ENCODE results near the gene CTSZ. TPM values are rescaled to one million over a fixed set of nuclear protein-coding genes. Genes with fewer than 3 reads are reported as not detected.

The CTSZ gene
- total RNA-seq, 4 donors from 2014 or later, result 68.7 to 160 (median 109) TPM

GRCh38 chr20:59032023-59032712, 25.1 kb upstream of the CTSZ start, which contains the start of gene ATP5F1E:
ATP5F1E (minus strand) TSS chr20:59032335; CDS start chr20:59032251, 84 bp downstream.
- Histone ChIP-seq H3K36me3 (no peaks in the 10 kb centered on the region), H3K4me3 (peak within 1 kb of the TSS; percentile 79 to 81), H3K27ac (peak within 1 kb of the TSS; percentile 83 to 88), H3K9me3 (no peaks in the 10 kb centered on the region), H3K27me3 (no peaks in the 10 kb centered on the region), H3K4me1 (peaks cover 0 to 5% of the 10 kb centered on the region in 2 donors)
- intact Hi-C loops (cut with DNase I; ENCODE audit: low total_unique reads), result no loop called here
- peak; percentile 93 to 96 for DNase-seq
- TF ChIP-seq, protein P1, sequence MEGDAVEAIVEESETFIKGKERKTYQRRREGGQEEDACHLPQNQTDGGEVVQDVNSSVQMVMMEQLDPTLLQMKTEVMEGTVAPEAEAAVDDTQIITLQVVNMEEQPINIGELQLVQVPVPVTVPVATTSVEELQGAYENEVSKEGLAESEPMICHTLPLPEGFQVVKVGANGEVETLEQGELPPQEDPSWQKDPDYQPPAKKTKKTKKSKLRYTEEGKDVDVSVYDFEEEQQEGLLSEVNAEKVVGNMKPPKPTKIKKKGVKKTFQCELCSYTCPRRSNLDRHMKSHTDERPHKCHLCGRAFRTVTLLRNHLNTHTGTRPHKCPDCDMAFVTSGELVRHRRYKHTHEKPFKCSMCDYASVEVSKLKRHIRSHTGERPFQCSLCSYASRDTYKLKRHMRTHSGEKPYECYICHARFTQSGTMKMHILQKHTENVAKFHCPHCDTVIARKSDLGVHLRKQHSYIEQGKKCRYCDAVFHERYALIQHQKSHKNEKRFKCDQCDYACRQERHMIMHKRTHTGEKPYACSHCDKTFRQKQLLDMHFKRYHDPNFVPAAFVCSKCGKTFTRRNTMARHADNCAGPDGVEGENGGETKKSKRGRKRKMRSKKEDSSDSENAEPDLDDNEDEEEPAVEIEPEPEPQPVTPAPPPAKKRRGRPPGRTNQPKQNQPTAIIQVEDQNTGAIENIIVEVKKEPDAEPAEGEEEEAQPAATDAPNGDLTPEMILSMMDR (IDR thresholded peaks at IDR 0.05), result peak in 1 of 4 experiments; percentile 26
- TF ChIP-seq POLR2A (IDR thresholded peaks at IDR 0.05), result peak; percentile 81 to 90

DNA sequence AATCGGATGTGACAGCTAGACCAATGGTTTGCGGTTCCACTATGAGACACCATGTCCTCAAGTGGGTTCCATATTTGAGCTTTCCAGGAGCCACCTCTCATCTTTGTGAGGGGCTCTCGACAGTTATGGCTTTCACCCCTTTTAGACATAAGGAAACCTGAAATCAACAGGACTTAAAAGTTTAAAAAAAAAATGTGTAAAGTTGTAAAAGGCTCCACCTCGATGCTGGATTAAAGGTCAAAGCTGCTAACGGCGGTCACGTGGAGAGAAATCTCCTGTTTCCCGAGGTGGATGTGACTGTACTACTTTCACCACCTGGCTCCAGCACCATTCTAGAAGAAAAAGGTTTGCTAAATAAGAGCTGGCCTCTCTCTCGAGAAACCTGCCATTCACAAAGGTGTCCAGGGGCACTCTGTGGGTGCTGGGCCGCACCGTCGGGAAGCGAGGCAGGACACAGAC, 24.5 kb upstream of the CTSZ start:
- DNase-seq, result no peak
- no peaks in the 10 kb centered on the region for H3K36me3 ChIP-seq
- no peaks in the 10 kb centered on the region for H3K27me3 ChIP-seq
- intact Hi-C loops (cut with DNase I; ENCODE audit: low total_unique reads), result no loop called here
- H3K9me3 ChIP-seq, result no peaks in the 10 kb centered on the region
- TF ChIP-seq, protein P1 (IDR thresholded peaks at IDR 0.05), result no peak
- TF ChIP-seq POLR2A (IDR thresholded peaks at IDR 0.05), result no peak
- peak overlapping the region; percentile 83 to 88 for H3K27ac ChIP-seq
- peak overlapping the region; percentile 79 to 81 for H3K4me3 ChIP-seq
- H3K4me1 ChIP-seq, result peaks cover 0 to 5% of the 10 kb centered on the region in 2 donors

DNA sequence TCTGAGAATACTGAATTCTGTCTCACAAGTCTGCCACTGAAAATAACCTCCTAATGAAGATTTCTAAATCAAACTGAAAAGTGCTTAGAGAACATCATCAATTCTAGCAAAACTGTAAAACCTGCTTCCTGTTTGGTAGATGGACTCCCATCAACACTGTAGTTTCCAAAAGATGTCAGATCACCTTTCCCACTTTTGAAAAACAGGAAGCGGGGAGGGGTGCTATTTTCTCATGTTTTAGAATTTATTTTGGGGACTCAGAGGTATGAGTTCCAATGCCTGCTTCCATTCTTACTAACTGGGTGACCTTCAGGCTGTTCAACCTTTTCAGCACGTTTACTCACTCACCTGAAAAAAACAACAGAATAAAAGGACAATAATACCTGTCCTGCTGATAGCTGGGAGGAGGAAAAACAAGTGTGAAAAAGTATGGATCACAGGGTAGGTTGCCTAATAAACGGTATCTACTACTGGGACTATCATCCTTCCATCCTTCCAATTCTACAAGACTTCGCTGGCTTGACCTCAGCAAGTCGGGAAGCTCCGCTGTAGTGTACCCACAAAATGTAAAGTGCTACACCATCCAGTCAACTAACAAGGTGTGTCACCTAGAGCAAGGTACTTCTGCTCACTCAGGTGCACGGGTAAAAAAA, 24.0 kb upstream of the CTSZ start:
- H3K27me3 ChIP-seq, result no peaks in the 10 kb centered on the region
- peak overlapping the region; percentile 79 to 81 for H3K4me3 ChIP-seq
- H3K27ac ChIP-seq, result peak overlapping the region in 1 of 2 donors; percentile 83
- no peaks in the 10 kb centered on the region for H3K36me3 ChIP-seq
- peaks cover 3 to 5% of the 10 kb centered on the region in 2 donors for H3K4me1 ChIP-seq
- no peak for DNase-seq
- intact Hi-C loops (cut with DNase I; ENCODE audit: low total_unique reads), result no loop called here
- TF ChIP-seq, protein P1 (IDR thresholded peaks at IDR 0.05), result no peak
- no peak for TF ChIP-seq POLR2A (IDR thresholded peaks at IDR 0.05)
- H3K9me3 ChIP-seq, result no peaks in the 10 kb centered on the region

GRCh38 chr20:59028812-59029211, 21.8 kb upstream of the CTSZ start:
- Histone ChIP-seq H3K27me3 (no peaks in the 10 kb centered on the region), H3K4me3 (no peak overlapping the region), H3K9me3 (no peaks in the 10 kb centered on the region), H3K4me1 (peaks cover 3 to 5% of the 10 kb centered on the region in 2 donors), H3K27ac (no peak overlapping the region), H3K36me3 (no peaks in the 10 kb centered on the region)
- TF ChIP-seq, protein P1 (IDR thresholded peaks at IDR 0.05), result no peak
- intact Hi-C loops (cut with DNase I; ENCODE audit: low total_unique reads), result no loop called here
- no peak for DNase-seq

- H3K4me3 ChIP-seq, result no peak overlapping the region
- no peak for DNase-seq
- no peak overlapping the region for H3K27ac ChIP-seq
- no peaks in the 10 kb centered on the region for H3K9me3 ChIP-seq
- no peaks in the 10 kb centered on the region for H3K27me3 ChIP-seq
- TF ChIP-seq, protein P1 (IDR thresholded peaks at IDR 0.05), result no peak
- no peak for TF ChIP-seq POLR2A (IDR thresholded peaks at IDR 0.05)
- intact Hi-C loops (cut with DNase I; ENCODE audit: low total_unique reads), result no loop called here
- H3K4me1 ChIP-seq, result peaks cover 3 to 5% of the 10 kb centered on the region in 2 donors
- H3K36me3 ChIP-seq, result no peaks in the 10 kb centered on the region
Observed at GRCh38 chr20:59027741-59028320, 20.8 kb upstream of the CTSZ start.

All from uterus (tissue), 4 donors.